ENCODE data around the gene MAP6.
A peak's percentile ranks its signal among the peaks of the same experiment; 100 is the strongest.
"Not testable (repeated sequence)": the region's sequence is repeated elsewhere in the genome, so short reads cannot be mapped to it uniquely, and the experiment has no call there.

The MAP6 gene

DNA sequence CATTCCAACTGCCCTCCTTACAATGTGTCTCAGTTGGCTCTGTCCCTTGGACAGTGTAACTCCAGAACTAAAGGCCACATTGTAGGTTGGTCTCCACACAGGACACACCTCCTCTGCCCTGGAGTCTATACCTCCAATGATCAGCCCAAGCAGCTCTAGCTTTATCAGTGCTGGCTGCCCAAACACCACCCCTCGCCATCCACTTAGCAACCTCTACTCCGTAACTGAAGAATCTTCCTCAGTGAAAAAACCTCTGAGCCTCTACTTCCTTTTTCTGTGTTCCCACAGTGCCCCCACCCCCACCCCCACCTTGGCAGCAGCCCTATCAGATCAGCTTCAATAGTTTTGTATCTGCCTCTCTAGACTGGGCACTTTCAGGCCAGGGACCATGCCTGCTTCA, 73.4 kb downstream of the MAP6 start:
- FAIRE-seq (no peak), DNase-seq (ENCODE audit: insufficient read length, low spot score) (no peak)

DNA sequence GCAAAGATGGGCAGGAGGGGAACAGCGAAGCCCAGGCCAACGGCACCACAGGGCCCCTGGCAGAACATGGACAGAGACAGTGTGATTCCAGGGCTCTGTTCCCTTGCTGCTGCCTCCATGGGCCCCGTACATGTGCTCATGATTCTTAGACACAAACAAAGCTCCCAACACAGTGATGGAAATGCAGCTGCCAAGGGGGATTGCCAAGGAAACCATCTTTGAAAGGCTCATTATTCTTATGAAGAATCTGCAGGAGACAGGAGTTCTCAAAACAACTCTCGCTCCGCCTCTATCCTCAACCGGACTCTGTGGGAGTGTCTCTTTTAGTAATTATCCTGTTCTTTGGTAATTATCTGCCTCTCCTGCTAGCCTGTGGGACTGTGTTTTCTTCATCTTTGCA, 74.6 kb downstream of the MAP6 start:
- DNase-seq (ENCODE audit: insufficient read length, low spot score) (no peak), FAIRE-seq (no peak)

DNA sequence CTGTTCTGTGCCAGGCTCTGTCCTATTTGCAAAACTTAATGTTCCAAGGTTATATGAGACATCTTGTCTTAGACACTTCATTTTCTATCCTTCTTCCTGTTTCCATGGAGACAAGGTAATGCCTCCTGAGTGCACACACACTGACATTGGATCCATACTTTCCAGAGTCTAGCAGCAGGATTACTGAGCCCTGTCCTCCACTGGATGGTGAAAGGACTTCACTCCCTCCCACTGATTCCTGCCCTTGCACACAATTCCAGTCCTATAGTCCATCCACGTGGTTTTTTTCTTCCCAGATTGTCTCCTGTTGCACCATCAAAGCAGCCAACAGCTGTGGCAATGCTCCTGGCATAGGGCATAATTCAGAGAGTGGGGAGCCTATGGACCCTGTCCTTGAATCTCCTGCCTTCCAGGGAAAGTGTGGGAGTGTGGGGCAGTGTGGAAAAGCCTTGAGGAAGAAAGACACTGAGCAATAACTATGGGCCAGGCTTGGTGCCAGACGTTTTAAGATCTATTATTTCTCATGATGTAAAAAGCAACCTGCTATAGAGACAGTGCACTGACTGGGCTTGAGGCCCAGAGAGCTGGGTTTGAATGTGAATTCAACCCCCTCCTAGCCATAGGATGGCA, 75.4 kb downstream of the MAP6 start:
- FAIRE-seq (no peak), DNase-seq (ENCODE audit: insufficient read length, low spot score) (no peak)

DNA sequence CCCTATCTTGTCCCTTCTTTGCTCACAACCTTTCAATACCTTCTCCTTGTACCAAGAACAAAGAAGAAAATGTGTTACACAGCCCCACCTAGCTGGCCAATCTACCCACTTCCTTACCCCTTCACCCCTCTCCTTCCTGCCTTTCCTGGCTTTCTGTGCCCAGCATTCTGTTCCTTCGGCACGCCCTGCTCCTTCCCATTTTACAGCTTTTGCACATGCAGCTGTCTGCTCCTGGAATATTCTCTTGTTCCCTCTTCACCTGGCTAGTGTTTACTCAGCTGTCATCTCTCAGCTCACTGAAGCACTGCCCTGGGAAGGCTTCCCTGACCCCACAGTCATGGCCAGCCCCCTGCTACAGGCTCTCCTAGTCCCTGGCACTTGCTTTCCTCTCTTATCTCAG, 76.1 kb downstream of the MAP6 start:
- FAIRE-seq (no peak), DNase-seq (ENCODE audit: insufficient read length, low spot score) (no peak)

DNA sequence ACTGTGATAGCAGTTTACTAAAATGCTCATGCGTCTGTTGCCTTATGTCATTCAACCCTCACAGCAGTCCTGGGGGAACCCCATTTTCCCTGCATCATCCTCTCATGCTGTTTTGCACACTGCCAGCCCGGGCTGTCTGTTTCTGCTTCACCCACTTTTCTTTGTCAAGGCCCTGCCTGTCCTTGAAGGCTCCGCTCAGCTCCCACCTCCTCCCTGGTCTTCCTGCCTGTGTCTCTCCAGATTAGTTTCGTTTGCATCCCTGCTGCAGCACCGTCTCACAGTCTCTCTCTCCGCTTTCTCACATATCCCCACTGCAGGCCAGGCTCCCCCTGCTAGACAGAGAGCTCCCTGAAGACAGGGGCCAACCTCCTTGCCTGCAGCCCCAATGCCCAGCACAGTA, 76.9 kb downstream of the MAP6 start:
- no peak for DNase-seq (ENCODE audit: insufficient read length, low spot score)
- no peak for FAIRE-seq

DNA sequence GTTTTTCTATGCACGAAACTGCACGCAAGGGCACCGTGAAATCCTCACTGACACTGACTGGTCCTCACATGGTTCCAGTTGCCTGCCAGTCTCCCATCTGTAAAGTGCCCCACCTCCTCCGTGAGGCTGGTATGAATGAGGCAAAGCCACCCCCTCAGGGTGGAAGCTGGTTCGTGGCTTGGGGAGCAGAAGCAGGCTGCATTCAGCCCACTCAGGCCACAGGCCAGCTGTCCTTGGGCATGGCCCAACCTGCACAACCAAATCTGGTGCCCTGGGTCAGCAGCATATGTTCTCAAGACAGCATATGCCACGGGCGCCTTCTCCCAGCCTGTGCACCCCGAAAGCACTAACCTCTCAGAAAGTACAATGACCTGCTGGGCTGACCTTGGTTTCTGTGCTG, 77.5 kb downstream of the MAP6 start:
- FAIRE-seq (no peak), DNase-seq (ENCODE audit: insufficient read length, low spot score) (no peak)

DNA sequence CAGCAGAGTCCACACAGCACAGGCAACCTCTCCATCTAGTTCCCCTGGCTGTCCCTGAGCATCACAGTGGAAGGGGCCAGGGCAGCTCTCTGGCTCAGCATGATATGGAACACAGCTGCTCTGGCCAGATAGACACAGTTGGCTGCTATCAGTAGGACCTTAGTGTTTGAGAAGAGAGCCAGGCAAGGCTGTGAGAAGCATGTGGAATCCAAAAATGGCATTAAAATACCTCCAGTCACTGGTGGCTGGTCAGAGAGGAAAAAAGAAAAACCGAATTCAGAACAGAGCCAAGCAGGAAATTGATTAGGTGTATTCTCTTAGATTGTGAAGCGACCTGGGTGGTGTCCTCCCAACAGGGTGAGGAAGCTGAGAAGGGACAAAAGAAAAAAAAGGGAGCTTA, 78.9 kb downstream of the MAP6 start:
- no peak for DNase-seq (ENCODE audit: insufficient read length, low spot score)
- FAIRE-seq: no peak

DNA sequence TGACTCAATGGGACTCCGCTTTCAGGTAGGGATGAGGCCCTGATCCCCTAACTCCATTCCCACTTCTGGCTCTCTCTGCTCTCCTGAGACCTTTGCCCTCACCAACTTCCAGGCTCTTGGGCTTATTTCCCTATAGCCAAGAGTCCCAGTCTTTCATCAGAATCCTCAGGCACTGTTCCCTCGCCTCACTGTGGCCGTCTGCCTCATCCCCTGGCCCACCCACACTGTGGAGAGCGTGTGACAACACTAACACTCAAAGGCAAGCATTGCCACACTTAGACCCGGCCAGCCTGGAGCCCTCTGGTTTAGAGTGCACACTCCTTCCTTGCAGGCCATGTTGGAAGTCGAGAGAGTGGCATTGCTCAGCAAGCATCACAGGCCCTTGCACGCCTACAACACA, 79.8 kb downstream of the MAP6 start:
- DNase-seq (ENCODE audit: insufficient read length, low spot score) (no peak), FAIRE-seq (no peak)

DNA sequence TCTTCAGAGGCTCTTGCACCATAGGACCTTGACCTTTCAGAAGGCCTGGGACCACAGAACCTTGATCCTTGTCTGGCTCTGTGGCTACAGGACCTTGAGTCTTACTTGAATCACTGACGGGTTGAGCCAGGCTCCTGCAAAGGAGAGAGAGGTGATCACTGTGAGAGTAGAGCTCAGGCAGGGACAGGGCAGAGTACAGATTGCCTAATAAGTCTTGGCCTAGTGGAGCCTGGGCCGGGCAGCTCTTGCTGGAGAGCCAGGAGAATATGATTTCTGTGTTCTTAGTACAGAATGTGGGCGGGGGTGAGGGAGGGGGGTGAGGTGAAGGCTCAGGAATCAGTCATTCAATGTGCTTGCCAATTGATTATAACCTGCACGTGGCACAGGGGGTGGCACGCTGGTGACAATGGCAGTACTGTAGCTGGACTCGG, 80.8 kb downstream of the MAP6 start:
- no peak for FAIRE-seq
- DNase-seq (ENCODE audit: insufficient read length, low spot score): no peak

DNA sequence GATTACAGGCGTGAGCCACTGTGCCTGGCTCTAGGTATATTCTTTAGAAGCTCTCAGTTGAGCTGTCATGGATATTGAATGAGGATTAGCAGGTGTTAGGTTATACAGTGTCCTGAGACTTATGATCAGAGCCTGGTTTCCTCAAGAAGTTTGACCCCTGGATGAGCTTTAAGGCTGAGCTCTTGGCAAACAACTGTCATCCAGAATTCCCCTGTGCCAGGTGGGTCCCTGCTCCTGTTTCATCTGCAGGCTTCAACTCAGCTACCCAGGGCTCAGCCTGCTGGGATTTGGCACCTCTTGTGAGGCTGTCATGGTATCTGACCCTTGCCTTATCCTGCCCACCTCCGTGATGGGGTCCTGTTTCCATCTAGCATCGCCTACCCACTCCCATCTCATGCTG, 82.4 kb downstream of the MAP6 start:
- DNase-seq (ENCODE audit: insufficient read length, low spot score) (no peak), FAIRE-seq (no peak)

DNA sequence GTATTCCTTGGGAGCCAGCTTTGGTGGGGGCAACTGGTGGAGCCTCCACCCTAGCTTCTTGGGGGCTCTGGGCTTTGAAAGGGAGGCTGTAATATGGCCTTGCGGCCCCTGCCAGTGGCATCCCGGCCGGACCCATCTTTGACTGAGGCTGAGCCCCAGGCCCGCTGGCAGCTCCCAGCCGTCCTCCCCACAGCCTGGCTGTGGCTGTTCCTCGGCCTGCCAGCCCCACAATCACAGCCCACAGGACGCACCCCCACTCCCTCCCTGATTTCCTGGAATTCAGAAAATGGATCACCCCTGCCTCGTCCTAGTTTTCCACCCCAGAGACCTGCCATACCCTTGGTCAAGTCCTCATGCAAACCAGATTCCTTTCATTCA, 83.6 kb downstream of the MAP6 start:
- DNase-seq (ENCODE audit: insufficient read length, low spot score) (no peak), FAIRE-seq (no peak)

DNA sequence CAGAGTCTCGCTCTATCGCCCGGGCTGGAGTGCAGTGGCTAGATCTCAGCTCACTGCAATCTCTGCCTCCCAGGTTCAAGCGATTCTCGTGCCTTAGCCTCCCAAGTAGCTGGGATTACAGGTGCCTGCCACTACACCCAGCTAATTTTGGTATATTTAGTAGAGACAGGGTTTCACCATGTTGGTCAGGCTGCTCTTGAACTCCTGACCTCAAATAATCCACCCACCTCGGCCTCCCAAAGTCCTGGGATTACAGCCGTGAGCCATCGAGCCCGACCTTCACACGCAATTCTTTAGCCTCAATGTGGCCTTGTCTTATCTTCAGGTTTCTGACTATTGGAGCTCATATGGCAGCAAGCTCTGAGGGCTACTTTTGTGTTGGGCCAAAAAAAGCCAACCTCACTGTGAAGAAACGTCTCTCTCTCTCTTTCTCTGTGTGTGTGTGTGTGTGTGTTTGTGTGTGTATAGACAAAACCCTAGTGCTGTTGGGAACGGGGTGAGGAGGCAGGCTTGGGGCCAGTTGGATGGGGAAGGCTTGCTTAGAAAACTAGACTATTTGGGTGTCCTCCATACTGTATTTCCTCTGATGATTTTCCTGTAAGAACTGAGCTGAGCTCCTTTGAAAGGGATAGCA, 84.1 kb downstream of the MAP6 start:
- DNase-seq (ENCODE audit: insufficient read length, low spot score); FAIRE-seq: not testable (repeated sequence)

DNA sequence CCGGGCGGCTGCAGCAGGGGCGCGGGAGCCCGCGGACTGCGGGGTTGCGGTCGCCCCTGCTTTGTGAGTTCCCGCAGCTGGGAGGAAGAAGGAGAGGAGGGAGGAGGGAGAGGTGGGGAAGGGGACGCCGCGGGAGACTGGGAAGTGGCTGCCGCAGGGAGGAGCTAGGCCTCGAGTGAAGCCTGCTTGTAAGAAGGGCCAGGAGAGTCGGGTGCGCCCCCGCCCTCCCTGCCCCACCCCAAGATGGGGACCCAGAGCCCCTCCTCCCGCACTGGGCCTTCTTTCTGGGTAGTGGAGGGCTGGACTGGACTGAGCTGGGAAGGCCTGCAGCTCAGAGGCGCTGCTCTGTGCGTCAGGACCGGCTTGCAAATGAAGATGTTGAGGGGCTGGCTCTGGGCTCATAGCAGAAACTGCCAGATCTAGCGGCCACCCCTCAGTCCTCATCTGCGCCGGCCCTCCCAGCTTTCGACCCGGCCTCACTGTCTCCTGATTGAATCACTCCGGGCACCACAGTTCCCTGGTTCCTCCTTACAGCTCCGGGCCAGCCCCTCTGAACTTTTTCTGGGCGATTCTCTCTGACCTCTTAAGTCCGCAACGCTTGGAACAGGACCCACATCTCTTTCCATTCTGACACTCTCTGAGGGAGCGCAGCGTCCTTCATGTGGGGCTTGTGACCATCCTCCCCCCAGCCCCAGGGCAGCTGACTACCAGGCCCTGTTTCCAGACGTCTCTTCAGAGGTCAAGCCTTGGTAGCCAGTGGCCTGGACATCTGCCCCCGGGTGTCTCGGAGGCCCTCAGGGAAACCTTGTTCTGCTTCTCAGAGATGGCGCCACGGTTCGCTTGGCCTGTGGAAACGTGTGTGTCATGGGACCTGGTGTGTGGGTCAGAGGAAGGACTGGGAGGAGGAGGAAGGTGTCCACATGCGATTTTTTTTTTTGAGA, 84.8 kb downstream of the MAP6 start:
- FAIRE-seq: no peak

DNA sequence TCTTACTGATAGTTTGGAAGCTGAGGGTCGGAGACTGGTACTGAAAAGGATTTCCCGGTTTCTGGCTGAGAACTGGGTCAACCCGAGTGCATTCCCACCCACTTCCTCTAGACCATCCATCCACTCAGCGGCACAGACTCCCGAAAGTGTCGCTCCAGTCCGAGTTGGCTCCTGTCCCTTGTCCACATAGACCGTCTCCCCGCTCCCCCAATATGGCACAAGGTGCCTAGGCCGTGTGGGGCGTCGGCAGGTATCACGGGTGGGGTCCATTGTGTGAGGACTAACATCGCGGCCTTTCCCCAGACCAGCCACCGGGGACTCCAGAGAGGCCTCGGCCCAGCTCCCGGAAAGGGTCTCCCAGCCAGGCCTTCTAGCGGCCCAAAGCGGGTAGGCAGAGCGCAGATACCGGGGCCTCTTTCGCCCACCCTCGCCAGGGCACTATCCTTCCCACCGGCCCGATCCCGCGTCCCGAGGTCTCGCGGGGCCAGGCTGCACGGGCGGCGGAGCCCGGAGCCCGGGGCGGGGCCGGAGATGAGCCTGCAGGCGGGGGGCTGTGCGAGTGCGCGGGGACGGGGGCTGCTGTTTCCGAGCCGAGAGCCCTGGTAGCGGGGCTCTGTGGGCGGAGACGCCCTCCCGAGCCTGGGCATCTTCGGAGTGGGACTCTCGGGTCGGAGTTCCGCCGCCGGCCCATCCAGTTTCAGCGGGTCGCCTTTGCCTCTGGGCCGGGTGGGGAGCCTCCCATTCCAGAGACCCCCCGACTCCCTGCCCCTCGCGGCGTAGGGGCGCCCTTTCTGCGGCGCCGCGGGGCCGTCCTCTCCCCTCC, 85.7 kb downstream of the MAP6 start:
- DNase-seq (ENCODE audit: insufficient read length, low spot score) (peak; percentile 64), FAIRE-seq (no peak)

More for the DNA sequence above, 84.8 kb downstream of the MAP6 start:
- no peak for DNase-seq (ENCODE audit: insufficient read length, low spot score)

DNA sequence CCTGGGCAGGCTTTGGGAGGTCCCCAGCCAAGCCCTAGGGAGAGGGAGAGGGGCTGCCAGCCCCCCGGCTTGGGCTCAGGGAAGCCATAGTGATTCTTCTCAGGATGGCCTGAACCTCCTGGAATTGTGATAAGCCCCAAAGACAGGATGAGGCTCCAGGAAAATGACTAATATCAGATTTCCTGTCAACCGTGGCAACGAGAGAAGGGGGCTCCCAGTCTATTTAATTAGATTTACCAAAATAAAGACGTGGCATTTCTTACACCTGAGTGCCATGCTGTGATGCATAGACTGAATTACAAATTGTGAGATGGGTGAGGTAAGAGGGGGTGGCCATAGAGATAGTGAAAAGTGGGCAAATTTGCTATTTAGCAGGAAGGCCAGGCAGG, 86.3 kb downstream of the MAP6 start:
- no peak for DNase-seq (ENCODE audit: insufficient read length, low spot score)
- FAIRE-seq: no peak

DNA sequence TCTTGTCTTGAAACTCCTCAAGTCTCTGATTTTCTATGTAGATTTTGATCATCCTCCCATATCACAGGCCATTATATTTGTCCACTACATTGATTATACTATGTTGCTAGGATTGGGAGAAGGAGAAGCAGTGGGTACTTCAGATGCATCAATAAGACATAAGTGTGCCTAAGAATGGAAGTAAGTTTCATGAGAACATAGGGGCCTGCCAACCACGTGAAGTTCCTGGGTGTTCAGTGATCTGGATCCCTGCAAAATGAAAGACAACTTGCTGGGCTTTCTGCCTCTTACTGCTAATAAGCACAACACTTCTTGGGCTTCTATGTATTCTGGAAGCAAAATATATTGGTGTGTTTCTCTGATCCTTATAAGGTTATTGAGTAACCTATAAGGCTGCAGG, 89.0 kb downstream of the MAP6 start:
- no peak for DNase-seq (ENCODE audit: insufficient read length, low spot score)
- FAIRE-seq: no peak

DNA sequence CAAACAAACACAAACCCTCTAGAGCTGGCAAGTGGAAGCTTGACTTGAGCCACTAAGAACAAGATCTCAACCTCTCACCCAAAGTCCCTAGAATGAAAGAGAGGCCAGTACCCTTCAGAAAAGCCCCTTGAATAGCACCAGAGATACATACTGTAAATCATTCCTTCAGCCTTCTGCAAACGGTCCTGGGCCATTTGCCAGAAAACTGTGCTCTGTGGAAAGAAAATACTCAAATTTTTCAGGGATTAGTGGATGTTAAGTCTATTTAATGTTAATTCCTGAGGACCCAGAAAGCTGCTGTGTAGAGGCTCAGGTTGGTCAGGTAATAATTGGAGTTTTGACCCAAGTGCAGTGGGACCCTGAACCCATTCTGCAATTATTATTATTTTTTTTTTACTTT, 89.9 kb downstream of the MAP6 start:
- DNase-seq (ENCODE audit: insufficient read length, low spot score): no peak
- no peak for FAIRE-seq

DNA sequence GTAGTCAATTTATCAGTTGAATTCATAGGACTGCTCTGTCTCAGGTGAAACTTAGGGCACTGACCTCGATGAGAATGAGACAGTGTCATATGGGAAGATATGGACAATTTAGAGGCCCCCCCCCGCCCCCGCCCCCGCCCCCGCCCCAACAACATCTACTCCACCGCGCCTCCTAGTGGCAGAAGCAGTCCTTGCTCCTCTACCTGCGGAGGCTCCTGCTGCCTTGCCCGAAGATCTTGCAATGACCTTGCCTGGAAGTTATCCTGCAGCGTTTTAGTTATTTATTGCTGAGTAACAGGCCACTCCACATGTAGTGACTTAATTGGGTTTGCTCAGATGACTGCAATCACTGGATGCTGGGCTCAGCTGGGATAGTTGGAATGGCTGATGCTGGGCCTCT, 91.6 kb downstream of the MAP6 start:
- no peak for FAIRE-seq
- no peak for DNase-seq (ENCODE audit: insufficient read length, low spot score)

DNA sequence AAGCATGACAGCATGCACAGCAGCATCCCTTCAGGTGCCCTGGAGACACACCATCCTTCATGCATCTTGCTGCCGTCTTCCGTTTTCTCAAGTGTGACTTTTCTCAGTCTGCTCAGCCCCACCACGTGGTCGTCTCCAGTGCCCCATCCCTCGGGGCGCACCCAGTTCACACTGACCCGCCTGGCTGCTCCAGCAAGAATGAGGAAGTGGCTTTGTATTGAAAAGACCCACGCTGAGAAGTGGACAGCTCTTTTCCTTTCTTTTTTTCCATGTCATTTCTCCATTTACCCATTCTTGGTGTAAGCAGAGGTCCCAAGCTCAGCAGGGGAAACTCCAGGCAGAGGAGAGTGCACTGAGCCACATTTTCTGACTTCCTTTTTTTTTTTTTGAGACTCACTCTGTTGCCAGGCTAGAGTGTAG, 92.3 kb downstream of the MAP6 start:
- DNase-seq (ENCODE audit: insufficient read length, low spot score): peak; percentile 58
- peak; percentile 35 for FAIRE-seq

DNA sequence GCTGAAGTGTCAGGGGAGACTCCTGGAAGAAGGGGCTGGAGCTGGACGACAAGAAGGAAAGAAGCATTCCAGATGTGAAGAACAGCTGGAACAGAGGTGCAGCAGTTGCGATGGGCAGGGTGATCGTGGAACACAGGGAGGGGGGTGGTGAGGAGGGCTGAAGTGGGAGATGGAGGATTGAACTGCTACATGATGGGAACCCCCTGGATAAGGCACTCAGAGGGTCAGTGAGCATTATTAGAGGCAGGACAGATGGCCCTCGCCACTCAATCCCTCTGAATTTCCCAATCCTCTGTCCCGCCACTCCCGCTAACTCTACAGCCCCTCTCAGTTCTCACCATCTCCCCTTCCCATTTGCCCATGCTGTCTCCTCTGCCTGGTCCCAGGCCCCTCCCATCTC, 92.8 kb downstream of the MAP6 start:
- FAIRE-seq: no peak
- DNase-seq (ENCODE audit: insufficient read length, low spot score): no peak
